ENCODE results near the gene GNAI1.

The GNAI1 gene

DNA sequence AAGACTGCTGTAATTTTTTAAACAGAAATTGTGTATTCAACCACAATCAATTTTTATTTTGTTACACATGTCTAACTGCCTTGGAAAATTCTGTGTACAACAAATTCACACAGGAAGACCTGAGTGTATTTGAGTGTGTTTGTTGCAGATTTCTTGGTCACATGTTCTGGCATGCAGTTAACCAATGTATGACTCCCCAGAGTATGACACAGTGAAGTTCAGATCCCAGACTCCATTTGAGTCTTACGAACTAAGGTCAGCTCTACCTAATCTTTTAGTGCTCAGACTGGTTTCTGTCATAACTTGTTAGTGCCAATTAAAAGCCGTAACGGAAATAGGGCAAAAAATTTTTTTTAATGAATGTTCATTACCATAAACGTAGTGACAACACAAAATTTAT lies 5.8 kb downstream of the GNAI1 start:
- H3K27ac ChIP-seq = no peak overlapping the region; the same call in 1 of the 2 replicates
- TF ChIP-seq, protein P1, sequence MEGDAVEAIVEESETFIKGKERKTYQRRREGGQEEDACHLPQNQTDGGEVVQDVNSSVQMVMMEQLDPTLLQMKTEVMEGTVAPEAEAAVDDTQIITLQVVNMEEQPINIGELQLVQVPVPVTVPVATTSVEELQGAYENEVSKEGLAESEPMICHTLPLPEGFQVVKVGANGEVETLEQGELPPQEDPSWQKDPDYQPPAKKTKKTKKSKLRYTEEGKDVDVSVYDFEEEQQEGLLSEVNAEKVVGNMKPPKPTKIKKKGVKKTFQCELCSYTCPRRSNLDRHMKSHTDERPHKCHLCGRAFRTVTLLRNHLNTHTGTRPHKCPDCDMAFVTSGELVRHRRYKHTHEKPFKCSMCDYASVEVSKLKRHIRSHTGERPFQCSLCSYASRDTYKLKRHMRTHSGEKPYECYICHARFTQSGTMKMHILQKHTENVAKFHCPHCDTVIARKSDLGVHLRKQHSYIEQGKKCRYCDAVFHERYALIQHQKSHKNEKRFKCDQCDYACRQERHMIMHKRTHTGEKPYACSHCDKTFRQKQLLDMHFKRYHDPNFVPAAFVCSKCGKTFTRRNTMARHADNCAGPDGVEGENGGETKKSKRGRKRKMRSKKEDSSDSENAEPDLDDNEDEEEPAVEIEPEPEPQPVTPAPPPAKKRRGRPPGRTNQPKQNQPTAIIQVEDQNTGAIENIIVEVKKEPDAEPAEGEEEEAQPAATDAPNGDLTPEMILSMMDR (conservative IDR thresholded peaks at IDR 0.05) = no peak
- no peak for TF ChIP-seq ZFX (IDR thresholded peaks at IDR 0.05)

DNA sequence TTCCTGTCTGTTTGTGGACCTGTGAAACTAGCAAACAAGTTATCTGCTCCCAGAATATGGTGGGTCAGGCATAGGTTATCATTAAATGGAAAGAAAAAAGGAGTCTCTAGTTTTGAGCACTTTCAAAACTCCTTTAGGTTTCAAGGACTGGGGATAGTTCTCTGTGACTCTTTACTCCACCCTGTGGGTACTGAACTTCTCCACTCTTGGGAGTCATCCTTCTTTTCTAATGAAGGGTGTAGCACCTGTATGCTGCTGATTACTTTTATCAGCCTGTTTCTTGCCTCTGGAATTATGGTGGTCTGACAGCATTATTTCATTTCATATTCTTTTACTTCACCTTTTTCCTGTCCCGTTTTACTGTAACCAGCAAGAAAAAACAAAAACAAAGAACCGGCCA lies 6.7 kb downstream of the GNAI1 start:
- no peak overlapping the region for H3K27ac ChIP-seq
- TF ChIP-seq, protein P1 (conservative IDR thresholded peaks at IDR 0.05) = no peak

DNA sequence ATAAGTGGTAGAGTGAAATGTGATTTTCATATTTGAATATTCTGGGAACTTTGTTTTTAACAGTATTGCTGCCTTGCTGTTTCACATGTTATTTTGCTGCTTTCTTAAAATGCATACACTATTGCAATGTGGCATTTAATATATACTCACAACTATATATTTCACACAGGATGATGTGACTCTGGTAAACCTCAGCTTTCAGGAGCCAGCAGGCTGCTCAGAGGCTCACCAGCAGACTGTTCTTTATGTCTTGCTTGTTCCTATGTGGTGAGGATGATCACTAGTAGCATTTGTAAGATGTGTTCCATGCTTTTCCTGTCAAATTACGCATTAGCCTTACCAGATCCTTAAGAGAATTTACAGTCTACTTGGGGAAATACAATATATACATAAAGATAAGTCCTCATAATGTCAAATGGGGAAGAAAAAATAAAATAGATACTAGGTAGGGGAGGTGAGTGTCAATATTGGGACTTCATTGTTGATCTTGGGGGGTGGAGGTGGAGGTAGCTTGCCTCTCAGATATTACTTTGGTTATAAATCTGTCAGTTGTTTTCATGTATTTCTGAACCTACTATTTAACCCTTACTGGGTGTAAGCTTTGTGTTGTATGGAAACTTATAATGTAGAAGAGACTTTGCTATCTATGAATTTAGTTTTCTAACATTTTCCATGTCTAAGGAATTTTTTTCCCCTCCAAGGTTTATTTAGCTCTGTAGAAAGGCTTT lies 8.4 kb downstream of the GNAI1 start:
- no peak overlapping the region for H3K27ac ChIP-seq
- TF ChIP-seq ZFX (IDR thresholded peaks at IDR 0.05) = no peak
- TF ChIP-seq, protein P1 (conservative IDR thresholded peaks at IDR 0.05) = no peak

DNA sequence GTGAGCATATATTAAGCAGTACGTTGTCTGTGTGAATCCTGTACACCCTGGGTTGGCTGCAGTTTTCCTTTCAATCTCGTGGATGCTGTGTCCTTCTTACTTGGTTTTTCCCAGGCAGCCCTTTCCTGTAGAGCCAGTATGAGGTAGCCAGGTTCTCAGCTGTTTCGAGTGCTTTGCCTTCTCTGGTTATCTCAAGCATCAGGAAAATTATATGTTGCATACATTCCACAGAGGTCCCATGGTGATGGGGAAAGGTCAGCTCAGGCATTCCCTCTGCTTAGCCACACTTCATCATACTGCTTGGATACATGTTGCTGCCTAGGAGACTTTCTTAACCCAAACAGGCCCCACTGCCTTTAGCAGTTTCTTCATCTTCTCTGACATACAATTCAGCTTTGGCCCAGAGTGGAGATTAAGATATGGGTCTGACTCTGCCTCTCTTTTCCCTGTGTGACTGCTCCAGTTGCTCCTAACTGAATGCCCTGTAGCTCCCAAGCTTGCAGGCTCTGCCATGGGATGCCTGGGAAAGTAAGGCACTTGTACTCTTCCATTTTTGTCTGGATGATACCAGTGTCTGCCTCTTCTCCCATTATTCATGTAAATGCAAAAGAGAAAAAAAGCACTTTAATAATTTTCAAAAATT lies 11.3 kb downstream of the GNAI1 start:
- TF ChIP-seq, protein P1 (conservative IDR thresholded peaks at IDR 0.05) = no peak
- TF ChIP-seq ZFX (IDR thresholded peaks at IDR 0.05) = no peak
- H3K27ac ChIP-seq = no peak overlapping the region

DNA sequence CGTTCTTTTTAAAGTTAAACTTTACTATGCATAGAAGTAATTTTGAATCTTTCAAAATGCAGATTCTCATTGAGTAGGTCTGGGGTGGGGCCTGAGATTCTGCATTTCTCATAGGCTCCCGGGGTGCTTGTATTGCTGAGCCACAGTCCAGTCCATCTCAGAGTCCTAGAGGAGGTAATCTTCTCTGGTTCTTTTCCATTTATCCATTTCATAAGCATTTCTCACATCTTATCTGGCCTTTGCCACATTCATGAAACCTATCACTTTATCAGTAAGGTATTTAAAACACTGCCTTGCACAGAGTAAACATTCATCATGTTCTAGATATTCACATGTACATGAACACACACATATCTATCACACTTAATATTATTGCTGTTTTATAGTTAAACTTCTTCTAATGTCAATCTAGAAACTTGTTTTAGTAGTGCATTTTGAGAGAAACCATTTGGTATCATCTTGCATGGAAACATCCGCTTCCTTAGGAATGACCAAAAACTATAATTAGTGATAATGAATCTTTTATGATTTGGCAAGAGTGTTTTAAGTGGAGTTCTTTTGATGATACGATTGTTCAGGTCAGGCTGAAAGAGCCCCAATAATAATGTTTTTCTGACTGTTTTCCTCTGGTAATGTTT lies 12.0 kb downstream of the GNAI1 start:
- H3K27ac ChIP-seq = no peak overlapping the region
- TF ChIP-seq ZFX (IDR thresholded peaks at IDR 0.05) = no peak
- TF ChIP-seq, protein P1 (conservative IDR thresholded peaks at IDR 0.05) = no peak

DNA sequence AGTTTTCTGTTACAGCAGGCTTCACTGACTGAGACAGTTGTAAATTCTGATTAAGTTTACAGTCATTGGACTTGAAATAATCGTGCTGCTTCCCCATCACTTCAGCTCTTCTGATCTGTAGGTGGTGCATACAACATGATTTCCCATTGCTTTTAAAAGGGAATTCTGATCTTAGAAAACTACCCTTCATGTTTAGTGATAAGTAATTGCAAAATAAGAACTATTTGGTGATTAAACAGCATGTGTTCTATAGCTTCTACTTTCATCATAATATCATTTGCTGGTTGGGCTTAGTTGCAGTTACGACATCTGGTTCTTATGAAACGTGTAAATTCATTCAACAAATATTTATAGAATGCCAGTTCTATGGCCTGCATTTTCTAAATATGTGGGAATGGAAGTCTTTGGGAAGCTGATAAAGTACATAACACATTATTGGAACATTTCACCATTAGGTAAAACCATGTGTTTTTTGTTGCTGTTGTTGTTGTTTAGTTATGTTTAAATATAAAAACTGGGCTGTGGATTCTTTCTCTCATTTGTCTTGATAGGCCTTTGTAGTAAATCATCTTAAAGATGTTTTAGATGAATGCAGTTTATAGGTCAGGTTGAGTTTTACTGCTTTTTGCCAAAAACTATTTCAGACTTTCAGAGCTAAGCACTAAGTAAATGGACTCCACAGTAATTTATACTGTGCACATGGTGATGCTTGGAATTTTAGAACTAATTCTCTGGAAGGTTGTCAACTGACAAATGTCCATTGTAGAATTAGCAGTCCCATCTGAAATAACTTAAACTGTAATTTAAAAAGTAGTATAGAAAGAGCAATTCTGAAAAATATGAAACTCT lies 13.1 kb downstream of the GNAI1 start:
- TF ChIP-seq, protein P1 (conservative IDR thresholded peaks at IDR 0.05) = no peak
- TF ChIP-seq ZFX (IDR thresholded peaks at IDR 0.05) = no peak
- H3K27ac ChIP-seq = no peak overlapping the region
